Activated T-helper 2 cell treated with anti-CD3 and anti-CD28 coated beads, Interferon-gamma antibody, Interleukin-2, Interleukin-4, amounts not matched to agents 10 μg/mL and 5 μg/mL and 100 μg/mL, durations not matched to agents 14 hours and 24 hours and 36 hours (primary cell): ENCODE data around the gene ATAD3B. TPM values are rescaled to one million over a fixed set of nuclear protein-coding genes. Genes with fewer than 3 reads are reported as not detected.
"Not testable (repeated sequence)": the region's sequence is repeated elsewhere in the genome, so short reads cannot be mapped to it uniquely, and the experiment has no call there.

Experiments
- DNase-seq: peaks from one replicate; pipeline ENCODE4 v3.0.0; 2021; ENCODE audit warnings: low spot score
- H3K27ac Mint-ChIP-seq: one replicate; pipeline ENCODE4 v1.8.0; 2021; ENCODE audit warnings: mixed read lengths
- H3K27me3 Mint-ChIP-seq: one replicate; pipeline ENCODE4 v1.8.0; 2021; ENCODE audit warnings: low read depth, mixed read lengths
- H3K36me3 Mint-ChIP-seq: one replicate; pipeline ENCODE4 v1.8.0; 2021; ENCODE audit warnings: low read depth, mixed read lengths
- H3K4me1 Mint-ChIP-seq: one replicate; pipeline ENCODE4 v1.8.0; 2021; ENCODE audit warnings: low read depth, mixed read lengths
- H3K4me3 Mint-ChIP-seq: one replicate; pipeline ENCODE4 v1.8.0; 2021; ENCODE audit warnings: low read depth, mild to moderate bottlenecking, moderate library complexity, mixed read lengths
- H3K9me3 Mint-ChIP-seq: one replicate; pipeline ENCODE4 v1.8.0; 2021; ENCODE audit warnings: mixed read lengths
- intact Hi-C: fragments of 100-400 bp; cut with micrococcal nuclease; formaldehyde crosslinking; loops from one replicate; pipeline ENCODE4 v1.15.1; 2023
- total RNA-seq: library from RNA; stranded (reverse); gene quantifications from 2 replicates; pipeline ENCODE4 v1.2.3, GENCODE V29; 2022

ATAD3B gene
- total RNA-seq, 1 donor from 2014 or later: 68.0 TPM

DNA sequence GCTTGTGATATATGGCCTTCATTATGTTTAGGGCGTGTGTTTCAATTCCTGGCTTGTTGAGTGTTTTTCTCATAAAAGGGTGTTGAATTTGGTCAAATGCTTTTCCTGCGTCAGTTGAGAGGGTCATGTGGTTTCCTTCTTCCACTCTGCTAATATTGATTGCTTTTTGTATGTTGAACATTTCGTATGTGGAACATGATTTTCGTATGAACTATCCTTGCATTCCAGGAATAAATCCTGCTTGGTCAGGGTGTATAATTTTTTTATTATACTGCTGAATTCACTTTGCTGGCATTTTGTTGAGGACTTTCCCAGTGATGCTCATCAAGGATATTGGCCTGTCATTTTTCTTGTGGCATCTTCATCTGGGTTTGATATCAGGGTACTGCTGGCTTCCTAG, 35.7 kb downstream of the ATAD3B start:
- Mint-ChIP-seq H3K27me3 (no peaks in the 10 kb centered on the region), H3K9me3 (no peaks in the 10 kb centered on the region), H3K36me3 (no peaks in the 10 kb centered on the region), H3K27ac (no peak overlapping the region), H3K4me1 (peaks cover 19% of the 10 kb centered on the region), H3K4me3 (no peak overlapping the region)
- intact Hi-C loops: no loop called here
- DNase-seq: no peak

DNA sequence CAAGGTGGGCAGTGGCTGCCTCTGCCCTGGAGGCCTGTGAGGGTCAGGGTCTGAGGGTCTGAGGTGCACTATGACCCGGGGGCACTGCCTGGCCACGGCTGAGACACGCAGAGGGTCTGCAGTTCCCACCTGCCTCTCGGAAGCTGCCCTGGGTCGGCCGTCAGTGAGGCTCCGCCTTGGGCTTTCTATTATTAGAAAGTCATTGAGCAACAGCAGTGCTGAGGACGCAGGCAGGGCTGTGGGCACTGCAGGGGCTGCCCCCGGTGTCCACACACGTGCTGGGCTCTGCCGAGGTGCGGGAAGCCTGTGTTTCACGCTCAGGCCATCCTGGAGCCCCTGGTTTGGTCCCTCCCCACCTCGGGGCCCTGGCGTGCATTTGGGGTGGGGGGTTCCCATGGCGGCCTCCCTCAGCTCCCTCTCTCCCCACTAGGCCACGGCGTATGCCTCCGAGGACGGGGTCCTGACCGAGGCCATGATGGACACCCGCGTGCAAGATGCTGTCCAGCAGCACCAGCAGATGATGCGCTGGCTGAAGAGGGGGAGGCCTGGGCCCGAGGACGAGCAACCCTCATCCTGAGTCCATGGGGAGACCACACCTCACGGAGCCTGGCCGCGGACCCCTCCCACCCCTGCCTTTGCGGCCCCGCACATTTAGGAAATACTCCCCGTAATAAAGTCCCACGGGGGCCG, 37.4 kb downstream of the ATAD3B start:
- DNase-seq, H3K4me3 Mint-ChIP-seq, H3K36me3 Mint-ChIP-seq, H3K27me3 Mint-ChIP-seq, H3K27ac Mint-ChIP-seq, intact Hi-C loops, H3K9me3 Mint-ChIP-seq: not testable (repeated sequence)
- H3K4me1 Mint-ChIP-seq: peaks cover 21% of the 10 kb centered on the region

DNA sequence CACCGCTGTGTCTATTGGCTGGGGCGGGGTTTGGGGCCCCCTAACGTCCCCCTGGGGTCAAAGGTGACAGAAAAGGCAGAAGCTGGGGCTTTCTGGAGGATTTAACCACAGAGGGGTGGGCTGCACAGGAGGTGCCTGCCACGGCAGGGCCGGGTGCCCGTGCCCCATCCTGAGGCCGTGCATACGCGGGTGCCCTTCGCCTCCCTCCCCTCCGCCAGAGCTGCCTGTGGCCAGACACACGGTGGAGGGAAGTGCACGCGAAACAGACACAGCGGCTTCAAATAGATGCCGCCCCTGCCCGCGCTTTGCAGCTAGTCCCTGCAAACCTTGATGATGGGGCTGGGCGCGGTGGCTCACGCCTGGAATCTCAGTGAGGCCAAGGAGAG, 37.9 kb downstream of the ATAD3B start:
- H3K4me3 Mint-ChIP-seq, H3K27ac Mint-ChIP-seq, H3K9me3 Mint-ChIP-seq, DNase-seq, intact Hi-C loops, H3K27me3 Mint-ChIP-seq, H3K36me3 Mint-ChIP-seq: not testable (repeated sequence)
- peaks cover 21% of the 10 kb centered on the region for H3K4me1 Mint-ChIP-seq

DNA sequence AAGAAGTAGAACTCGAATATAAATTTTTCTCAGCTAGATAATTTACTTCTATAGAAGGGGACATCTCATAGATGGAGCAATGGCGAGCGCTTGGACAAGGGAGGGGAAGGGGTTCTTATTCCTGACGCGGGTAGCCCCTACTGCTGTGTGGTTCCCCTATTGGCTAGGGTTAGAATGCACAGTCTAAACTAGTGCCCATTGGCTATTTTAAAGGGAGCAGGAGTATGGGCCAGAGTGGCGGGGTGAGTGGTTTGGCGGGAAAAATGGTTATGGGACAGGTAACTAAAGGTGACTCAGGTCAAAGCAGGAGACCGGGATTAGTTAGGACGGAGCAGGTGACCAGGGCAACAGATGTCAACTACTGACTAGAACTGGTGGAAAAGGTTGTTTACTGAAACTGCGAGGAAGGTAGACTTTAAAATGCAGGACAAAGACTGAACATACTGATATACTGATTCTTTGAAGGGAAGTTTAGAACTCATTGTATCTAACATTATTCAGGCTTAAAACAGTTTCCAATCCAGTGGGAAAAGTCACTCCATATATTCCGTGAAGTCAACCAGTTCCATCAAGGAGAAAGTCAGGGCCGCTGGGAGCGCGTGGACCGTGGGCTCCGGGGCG, 39.5 kb downstream of the ATAD3B start:
- DNase-seq: peak; percentile 13
- Mint-ChIP-seq H3K4me3 (peak overlapping the region; percentile 87), H3K4me1 (peaks cover 11% of the 10 kb centered on the region)

DNA sequence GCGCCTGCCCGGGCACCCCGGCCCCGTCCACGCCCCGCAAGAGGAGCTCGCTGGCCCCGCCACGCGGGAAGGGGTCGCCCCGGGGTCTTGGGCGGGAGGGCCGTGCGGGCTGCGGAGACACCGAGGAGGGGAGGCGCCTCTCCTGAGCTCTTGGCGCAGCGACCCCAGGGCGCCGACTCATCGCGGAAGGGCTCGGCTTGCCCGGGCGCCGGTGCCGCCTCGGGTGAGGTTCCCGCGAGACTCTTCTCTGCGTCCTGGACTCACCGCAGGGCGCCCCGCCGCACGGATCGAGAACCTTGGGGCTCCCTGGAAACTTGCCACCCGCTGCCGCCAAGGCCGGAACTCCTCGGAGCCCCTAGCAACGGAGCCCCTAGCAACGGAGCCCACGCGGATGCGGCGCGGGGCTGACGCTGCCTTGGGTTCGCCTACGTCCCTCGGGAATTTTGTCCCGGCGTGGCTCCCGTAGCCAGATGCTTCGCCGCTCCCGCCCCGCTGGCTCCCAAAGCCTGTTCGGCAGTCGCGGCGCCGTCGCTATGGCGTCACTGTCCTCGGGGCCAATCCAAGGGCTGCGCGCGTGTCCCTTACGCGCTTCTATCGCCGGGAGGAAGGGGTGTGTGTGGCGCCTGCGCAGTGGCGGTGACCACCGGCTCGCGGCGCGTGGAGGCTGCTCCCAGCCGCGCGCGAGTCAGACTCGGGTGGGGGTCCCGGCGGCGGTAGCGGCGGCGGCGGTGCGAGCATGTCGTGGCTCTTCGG, 40.1 kb downstream of the ATAD3B start, which contains the start of gene ATAD3A:
Gene ATAD3A (plus strand): TSS at position 630 of the 753 bp plus-strand sequence. CDS start 107 bp downstream, at position 737.
- Mint-ChIP-seq H3K4me1 (peaks cover 11% of the 10 kb centered on the region), H3K9me3 (no peaks in the 10 kb centered on the region), H3K36me3 (peaks cover 6% of the 10 kb centered on the region), H3K27me3 (no peaks in the 10 kb centered on the region), H3K27ac (peak within 1 kb of the TSS; percentile 88), H3K4me3 (peak within 1 kb of the TSS; percentile 87)
- peak; percentile 94 for DNase-seq
- intact Hi-C loops: loop anchor here (1.0 kb wide), 1 partner anchor 40 kb away; the partner anchor contains the start of gene ATAD3B

More for the DNA sequence above, 39.5 kb downstream of the ATAD3B start:
- H3K27ac Mint-ChIP-seq: peak overlapping the region; percentile 88
- no peaks in the 10 kb centered on the region for H3K27me3 Mint-ChIP-seq
- intact Hi-C loops: loop anchor here (1.0 kb wide), 1 partner anchor 40 kb away; the partner anchor contains the start of gene ATAD3B
- no peaks in the 10 kb centered on the region for H3K9me3 Mint-ChIP-seq
- peaks cover 6% of the 10 kb centered on the region for H3K36me3 Mint-ChIP-seq

DNA sequence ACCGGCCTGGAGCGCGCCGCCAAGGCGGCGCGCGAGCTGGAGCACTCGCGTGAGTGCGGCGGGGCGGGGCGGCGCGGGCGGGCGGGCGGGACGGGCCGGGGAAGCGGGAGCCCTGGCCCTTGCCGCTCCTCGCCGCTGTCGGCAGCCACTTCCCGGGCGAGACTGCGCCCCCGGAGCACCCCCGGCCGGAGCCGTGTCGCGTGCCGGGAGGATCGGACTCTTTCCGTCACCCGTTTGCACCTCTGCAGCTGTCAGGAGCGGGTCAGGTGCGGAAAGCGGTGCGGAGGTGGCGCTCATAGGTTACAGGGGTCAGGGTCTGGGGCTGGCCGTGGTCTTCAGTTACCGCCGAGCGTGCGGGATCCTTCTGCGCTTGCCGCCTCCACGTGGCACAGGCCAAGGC, 40.9 kb downstream of the ATAD3B start:
- H3K4me3 Mint-ChIP-seq: peak overlapping the region; percentile 73
- H3K27me3 Mint-ChIP-seq, H3K4me1 Mint-ChIP-seq, H3K36me3 Mint-ChIP-seq, H3K9me3 Mint-ChIP-seq, intact Hi-C loops, H3K27ac Mint-ChIP-seq: not testable (repeated sequence)
- DNase-seq: peak; percentile 31

DNA sequence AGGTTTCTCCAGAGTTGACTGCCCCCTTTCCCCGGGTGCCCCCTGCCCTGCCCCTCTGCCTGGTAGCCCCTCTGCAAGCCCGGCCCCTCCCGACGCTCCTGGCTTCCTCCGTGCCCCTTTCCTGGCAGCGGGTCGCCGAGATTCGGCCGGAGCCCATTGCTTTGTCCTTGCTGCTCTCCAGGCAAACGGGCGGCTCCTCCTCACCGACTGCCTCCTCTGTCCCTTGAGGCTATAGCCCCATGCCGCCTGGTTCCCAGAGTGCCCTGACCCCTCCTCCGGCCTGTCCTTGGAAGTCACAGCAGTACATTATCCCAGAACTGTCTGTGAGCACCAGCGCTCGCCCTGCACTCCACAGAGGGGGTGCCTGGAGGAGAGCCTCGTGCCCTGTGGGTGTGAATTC, 42.1 kb downstream of the ATAD3B start:
- H3K4me1 Mint-ChIP-seq, H3K27ac Mint-ChIP-seq, DNase-seq, H3K27me3 Mint-ChIP-seq, intact Hi-C loops, H3K9me3 Mint-ChIP-seq: not testable (repeated sequence)
- Mint-ChIP-seq H3K36me3 (peaks cover 16% of the 10 kb centered on the region), H3K4me3 (peak overlapping the region; percentile 75)

DNA sequence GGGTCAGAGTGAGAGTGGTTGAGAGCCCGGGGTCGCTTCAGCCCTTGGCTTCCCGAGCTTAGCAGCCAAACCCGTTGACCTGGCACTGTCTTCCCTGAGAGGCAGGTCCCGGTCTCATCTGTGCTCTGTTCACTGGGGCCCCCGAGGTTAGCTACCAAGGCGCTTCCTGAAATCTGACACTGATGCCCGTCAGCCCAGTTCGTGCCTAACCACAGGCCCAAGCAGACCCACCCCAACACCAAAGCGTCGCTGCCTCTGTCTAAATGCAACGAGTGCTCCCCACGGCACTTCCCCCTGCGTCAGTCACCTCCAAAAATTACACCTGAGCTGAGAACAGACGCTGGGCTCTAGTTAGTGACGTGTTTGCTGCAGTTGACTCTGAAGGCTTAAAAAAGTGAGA, 42.8 kb downstream of the ATAD3B start:
- DNase-seq: not testable (repeated sequence)

DNA sequence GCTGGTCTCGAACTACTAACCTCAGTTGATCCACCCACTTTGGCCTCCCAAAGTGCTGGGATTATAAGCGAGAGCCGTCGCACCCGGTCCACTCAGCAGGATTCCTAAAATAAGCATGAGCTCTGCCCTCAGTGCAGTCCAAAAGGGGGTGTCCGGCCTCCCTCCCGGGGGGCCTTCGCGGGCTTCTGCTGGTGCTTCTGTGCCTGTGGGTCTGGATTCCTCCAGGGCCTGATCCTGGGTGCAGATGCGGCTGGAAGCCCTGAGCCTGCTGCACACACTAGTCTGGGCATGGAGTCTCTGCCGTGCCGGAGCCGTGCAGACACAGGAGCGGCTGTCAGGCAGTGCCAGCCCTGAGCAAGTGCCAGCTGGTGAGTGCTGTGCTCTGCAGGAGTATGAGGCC, 45.4 kb downstream of the ATAD3B start:
- DNase-seq, H3K27ac Mint-ChIP-seq, H3K9me3 Mint-ChIP-seq, H3K4me1 Mint-ChIP-seq, H3K4me3 Mint-ChIP-seq, H3K27me3 Mint-ChIP-seq, intact Hi-C loops: not testable (repeated sequence)
- peaks cover 19% of the 10 kb centered on the region for H3K36me3 Mint-ChIP-seq

More for the DNA sequence above, 42.8 kb downstream of the ATAD3B start:
- H3K27ac Mint-ChIP-seq, H3K4me1 Mint-ChIP-seq, intact Hi-C loops, H3K4me3 Mint-ChIP-seq, H3K9me3 Mint-ChIP-seq, H3K27me3 Mint-ChIP-seq: not testable (repeated sequence)
- H3K36me3 Mint-ChIP-seq: peaks cover 19% of the 10 kb centered on the region

DNA sequence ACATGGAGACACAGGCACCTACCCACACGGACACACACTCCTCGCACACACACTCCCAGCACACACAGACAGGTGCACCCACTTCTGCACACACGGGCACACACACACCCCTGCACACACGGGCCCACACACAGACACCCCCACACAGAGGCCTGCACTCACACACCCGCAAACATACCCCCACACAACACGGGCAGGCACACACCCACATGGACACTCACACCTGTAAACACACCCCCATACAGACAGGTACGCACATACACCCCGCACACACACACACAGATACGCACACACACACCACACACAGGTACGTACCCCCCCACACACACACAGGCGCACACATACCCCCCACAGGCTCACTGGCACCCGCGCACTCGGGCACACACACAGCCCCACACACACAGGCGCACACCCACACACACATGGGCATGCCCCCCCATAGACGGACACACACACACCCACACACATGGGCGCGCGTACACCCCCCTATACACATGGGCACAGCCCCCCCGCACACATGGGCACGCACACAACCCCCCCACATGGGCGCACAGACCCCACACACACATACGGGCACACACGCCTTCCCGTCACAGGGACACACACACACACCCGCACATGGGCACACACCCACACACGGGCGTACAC, 46.5 kb downstream of the ATAD3B start:
- intact Hi-C loops: no loop called here
- Mint-ChIP-seq H3K36me3 (peaks cover 19% of the 10 kb centered on the region), H3K27me3 (no peaks in the 10 kb centered on the region), H3K4me1 (peaks cover 2% of the 10 kb centered on the region), H3K27ac (no peak overlapping the region), H3K4me3 (no peak overlapping the region), H3K9me3 (no peaks in the 10 kb centered on the region)
- DNase-seq: no peak

DNA sequence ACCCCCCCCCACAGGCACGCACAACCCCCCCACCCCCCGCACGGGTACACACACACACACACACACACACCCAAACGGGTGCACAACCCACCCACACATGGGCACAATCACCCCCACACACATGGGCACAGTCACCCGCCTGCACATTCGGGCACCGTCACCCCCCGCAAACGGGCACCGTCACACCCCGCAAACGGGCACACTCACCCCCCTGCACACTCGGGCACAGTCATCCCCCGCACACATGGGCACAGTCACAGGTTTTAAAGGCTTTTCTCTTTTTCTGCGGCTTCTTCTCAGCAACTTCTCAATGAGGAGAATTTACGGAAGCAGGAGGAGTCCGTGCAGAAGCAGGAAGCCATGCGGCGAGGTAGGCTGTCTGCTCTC, 47.0 kb downstream of the ATAD3B start:
- H3K4me1 Mint-ChIP-seq, H3K27ac Mint-ChIP-seq, intact Hi-C loops, H3K4me3 Mint-ChIP-seq, H3K9me3 Mint-ChIP-seq, DNase-seq, H3K27me3 Mint-ChIP-seq: not testable (repeated sequence)
- peaks cover 19% of the 10 kb centered on the region for H3K36me3 Mint-ChIP-seq

DNA sequence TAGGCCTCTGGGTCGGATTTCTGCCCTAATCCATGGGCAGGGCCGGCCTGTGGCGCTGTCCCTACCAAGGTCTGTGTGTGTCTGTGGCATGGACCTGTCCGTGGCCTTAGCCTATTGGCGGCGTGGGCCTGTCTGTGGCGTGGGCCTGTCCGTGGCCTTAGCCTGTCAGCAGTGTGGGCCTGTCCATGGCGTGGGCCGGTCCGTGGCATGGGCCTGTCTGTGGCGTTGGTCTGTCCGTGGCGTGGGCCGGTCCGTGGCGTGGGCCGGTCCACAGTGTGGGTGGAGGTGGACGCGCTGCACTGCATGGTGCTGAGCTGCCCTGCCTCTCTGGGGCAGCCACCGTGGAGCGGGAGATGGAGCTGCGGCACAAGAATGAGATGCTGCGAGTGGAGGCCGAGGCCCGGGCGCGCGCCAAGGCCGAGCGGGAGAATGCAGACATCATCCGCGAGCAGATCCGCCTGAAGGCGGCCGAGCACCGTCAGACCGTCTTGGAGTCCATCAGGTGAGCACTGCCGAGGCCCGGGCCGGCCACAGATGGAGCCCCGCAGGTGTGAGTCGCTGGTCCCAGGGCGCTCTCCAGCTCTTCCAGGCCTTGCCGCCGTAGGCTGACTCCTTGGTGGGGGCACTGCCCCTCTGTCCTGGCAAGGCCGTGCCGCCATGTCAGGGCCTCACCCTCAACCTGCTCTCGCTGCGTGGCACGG, 48.4 kb downstream of the ATAD3B start:
- H3K36me3 Mint-ChIP-seq: peaks cover 21% of the 10 kb centered on the region
- DNase-seq, H3K4me3 Mint-ChIP-seq, H3K4me1 Mint-ChIP-seq, H3K27ac Mint-ChIP-seq, intact Hi-C loops, H3K9me3 Mint-ChIP-seq, H3K27me3 Mint-ChIP-seq: not testable (repeated sequence)
